Mucosa of rectum (tissue), 2 donors: ENCODE results near the gene BCL11A.
A peak's percentile ranks its signal among the peaks of the same experiment; 100 is the strongest.

ENCODE experiments used
- H3K27ac ChIP-seq, 2 donors: one replicate each; pipeline ENCODE4 v1.7.0; 2013; ENCODE audit warnings: inconsistent platforms in 2 of 2, low read depth in 2 of 2, low read length in 2 of 2
- H3K27me3 ChIP-seq, 2 donors: one replicate each; pipeline ENCODE4 v1.7.0; 2013; ENCODE audit warnings: low read length in 2 of 2; ENCODE audit not compliant: control insufficient read depth in 2 of 2, insufficient read depth in 2 of 2
- H3K36me3 ChIP-seq, 2 donors: one replicate each; pipeline ENCODE4 v1.7.0; 2013; ENCODE audit warnings: low read length in 2 of 2; ENCODE audit not compliant: control insufficient read depth in 2 of 2, insufficient read depth in 2 of 2
- H3K4me1 ChIP-seq, 2 donors: one replicate each; pipeline ENCODE4 v1.7.0; 2013; ENCODE audit warnings: low read length in 2 of 2, mild to moderate bottlenecking in 1 of 2; ENCODE audit not compliant: control insufficient read depth in 2 of 2, insufficient read depth in 2 of 2
- H3K4me3 ChIP-seq, 2 donors: one replicate each; pipeline ENCODE4 v1.7.0; 2013; ENCODE audit warnings: low read length in 2 of 2
- H3K9ac ChIP-seq, 2 donors: one replicate each; pipeline ENCODE4 v1.7.0; 2013; ENCODE audit warnings: low read length in 2 of 2, low read depth in 1 of 2, mild to moderate bottlenecking in 1 of 2
- H3K9me3 ChIP-seq, 2 donors: one replicate each; pipeline ENCODE4 v1.7.0; 2013; ENCODE audit warnings: low read length in 2 of 2; ENCODE audit not compliant: control insufficient read depth in 2 of 2
- donor health status: healthy.
- donor health status: Normal muscosa, but diverticular disease.

BCL11A gene

DNA sequence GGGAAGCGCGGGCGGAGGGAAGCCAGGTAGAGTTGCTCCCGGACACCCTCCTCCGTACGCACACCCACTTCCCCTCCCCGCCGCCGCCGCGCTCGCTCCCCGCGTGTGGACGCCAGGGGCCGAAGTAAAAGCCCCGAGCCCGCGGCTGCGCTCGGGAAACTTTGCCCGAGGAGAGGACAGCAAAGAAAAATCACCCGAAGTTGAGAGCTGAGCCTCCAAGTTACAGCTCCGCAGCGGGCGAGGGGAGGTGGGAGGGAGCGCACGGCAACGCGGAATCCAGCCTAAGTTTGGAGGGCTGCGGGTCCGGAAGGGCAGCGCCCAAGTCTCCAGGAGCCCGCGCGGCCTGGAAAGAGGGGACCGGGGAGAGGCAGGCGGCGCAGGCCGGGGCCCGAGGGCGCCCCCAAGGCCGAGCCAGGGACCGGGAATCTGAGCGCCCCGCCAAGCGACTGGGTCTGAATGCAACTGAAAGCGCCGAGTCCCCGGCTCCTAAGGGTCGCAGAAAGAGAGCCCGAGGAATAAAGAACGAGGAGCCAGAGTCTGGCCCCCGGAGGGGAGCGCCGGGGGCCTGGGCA, 706 bp upstream of the BCL11A start:
- peak overlapping the region; percentile 57 to 83 for H3K9ac ChIP-seq
- no peaks in the 10 kb centered on the region for H3K27me3 ChIP-seq

DNA sequence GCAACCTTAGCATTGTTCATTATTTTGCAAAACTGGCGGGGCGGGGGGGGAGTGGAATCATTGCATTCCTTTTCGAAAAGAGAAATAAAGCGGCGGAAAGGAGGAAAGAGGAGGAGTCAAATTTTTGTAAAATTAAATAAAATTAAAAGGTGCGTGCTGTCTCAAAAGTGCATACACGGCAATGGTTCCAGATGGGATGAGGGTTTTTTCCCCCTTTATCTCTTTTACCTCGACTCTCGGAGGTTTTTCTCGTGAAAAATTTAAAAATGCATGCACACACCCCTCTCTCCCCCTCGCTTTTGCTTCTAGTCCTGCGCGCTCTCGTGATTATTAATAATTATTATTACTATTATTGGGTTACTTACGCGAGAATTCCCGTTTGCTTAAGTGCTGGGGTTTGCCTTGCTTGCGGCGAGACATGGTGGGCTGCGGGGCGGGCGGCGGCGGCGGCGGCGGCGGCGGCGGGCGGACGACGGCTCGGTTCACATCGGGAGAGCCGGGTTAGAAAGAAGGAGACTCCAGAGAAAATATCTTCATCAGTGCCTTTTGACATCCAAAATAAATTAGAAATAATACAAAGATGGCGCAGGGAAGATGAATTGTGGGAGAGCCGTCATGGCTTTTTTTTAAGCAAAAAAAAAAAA, 481 bp downstream of the BCL11A start:
- H3K4me1 ChIP-seq: peaks cover 6 to 18% of the 10 kb centered on the region in 2 donors
- peak overlapping the region; percentile 72 to 82 for H3K4me3 ChIP-seq
- H3K36me3 ChIP-seq: no peaks in the 10 kb centered on the region
- H3K9ac ChIP-seq: peak overlapping the region; percentile 68 to 71
- no peaks in the 10 kb centered on the region for H3K27me3 ChIP-seq
- no peaks in the 10 kb centered on the region for H3K9me3 ChIP-seq
- H3K27ac ChIP-seq: peak overlapping the region; percentile 69 to 72

More for the DNA sequence above, 706 bp upstream of the BCL11A start:
- Histone ChIP-seq H3K36me3 (no peaks in the 10 kb centered on the region), H3K9me3 (no peaks in the 10 kb centered on the region), H3K4me3 (peak overlapping the region; percentile 70 to 78), H3K4me1 (peaks cover 6 to 13% of the 10 kb centered on the region in 2 donors), H3K27ac (peak overlapping the region; percentile 61 to 76)

DNA sequence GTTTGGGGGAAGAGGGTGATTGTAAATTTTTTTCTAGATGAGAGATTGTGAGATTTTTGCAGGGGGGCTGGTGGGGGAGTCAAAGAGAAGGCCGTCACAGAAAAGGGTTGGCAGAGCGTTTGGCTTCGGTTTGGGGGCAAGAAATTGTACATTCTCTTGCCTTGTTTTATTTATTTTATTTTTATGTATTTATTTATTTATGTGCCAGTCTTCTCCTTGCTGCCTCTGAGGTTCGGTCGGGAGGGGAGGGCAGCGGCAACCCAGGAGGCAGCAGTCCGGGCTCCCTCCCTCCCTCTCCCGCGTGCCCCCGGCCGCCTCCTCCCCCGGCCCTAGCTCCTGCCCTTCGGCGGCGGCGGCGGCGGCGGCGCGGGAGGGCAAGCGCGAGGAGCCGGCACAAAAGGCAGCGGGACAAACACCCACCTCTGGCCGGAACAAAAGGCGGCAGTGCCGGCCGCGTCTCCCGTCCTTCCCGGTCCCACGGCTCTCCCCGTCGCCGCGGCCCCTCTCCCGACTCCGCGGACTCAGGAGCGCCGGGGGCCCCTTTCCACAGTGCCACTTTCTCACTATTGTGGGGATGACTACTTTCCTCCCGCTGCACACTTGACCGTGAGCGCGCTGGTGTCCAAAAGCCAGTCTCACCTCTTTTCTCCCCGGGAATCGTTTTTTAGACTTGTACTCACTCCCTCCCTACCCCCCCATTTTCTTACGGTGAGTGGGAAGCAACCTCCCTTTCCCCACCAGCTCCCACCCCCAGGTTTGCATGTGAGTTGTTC, 1.2 kb downstream of the BCL11A start:
- no peaks in the 10 kb centered on the region for H3K9me3 ChIP-seq
- no peaks in the 10 kb centered on the region for H3K27me3 ChIP-seq
- peak overlapping the region; percentile 72 to 84 for H3K4me3 ChIP-seq
- H3K4me1 ChIP-seq: peaks cover 11 to 16% of the 10 kb centered on the region in 2 donors
- peak overlapping the region; percentile 70 to 74 for H3K27ac ChIP-seq
- no peaks in the 10 kb centered on the region for H3K36me3 ChIP-seq
- peak overlapping the region; percentile 68 to 71 for H3K9ac ChIP-seq

DNA sequence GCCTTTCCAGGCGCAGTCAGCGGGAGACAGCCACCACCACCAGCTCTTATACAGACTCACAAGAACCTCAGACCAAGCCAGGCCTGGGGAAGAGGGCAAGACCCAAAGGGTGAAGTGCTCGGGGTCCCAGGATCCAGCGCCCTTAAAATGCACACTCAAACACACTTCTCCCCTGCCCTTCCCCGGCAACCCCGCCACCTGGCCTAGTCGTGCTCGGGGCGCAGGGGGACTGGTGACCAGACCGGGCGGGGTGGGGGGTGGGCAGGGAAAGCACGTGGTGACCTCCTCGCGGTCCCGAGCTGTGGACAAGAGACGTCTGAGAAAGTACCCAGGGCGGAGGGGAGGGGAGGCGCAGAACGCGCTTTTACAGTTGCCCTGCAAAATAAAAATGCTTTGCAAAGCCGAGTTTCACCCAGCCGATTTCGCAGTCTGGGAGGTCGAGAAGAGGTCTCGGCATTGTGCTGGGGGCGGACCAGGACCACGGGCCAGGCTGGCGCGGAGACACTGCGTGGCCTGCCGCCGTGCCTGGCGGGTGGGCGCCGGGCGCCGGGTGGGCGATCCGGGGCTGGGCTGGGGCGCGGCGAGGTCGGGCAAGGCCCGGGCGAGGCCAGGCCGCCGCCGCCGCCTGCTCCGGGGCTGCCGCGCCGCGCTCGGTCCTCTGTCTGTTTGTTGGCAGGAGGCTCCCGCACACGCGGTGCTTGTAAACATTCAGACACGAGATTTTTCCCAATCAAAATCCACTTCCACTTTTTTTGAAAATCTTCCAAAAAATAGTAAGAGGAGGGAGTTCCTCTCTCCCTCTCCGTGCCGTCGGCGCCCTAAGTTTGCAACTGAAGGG, 2.0 kb downstream of the BCL11A start:
- H3K4me3 ChIP-seq: peak overlapping the region; percentile 72 to 84
- no peaks in the 10 kb centered on the region for H3K36me3 ChIP-seq
- H3K4me1 ChIP-seq: peaks cover 14 to 17% of the 10 kb centered on the region in 2 donors
- no peaks in the 10 kb centered on the region for H3K9me3 ChIP-seq
- peak overlapping the region; percentile 70 to 74 for H3K27ac ChIP-seq
- H3K9ac ChIP-seq: peak overlapping the region; percentile 60 to 71
- no peaks in the 10 kb centered on the region for H3K27me3 ChIP-seq

DNA sequence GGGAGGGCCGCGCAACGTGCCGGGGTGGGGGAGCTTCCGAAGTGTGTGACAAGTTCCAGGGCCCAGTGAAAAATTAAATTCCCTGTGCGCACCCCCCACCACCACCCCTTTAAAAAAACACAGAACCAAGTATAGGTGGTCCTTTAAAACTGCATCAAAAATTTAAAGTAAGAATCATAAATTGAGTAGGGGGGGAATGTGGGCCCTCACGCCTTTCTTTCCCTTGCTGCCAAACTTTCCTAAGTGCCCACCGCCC, 2.5 kb downstream of the BCL11A start:
- no peaks in the 10 kb centered on the region for H3K9me3 ChIP-seq
- H3K27ac ChIP-seq: peak overlapping the region; percentile 70 to 74
- peak overlapping the region; percentile 72 to 84 for H3K4me3 ChIP-seq
- no peaks in the 10 kb centered on the region for H3K36me3 ChIP-seq
- H3K4me1 ChIP-seq: peaks cover 14 to 17% of the 10 kb centered on the region in 2 donors
- H3K27me3 ChIP-seq: no peaks in the 10 kb centered on the region
- peak overlapping the region; percentile 60 to 71 for H3K9ac ChIP-seq

DNA sequence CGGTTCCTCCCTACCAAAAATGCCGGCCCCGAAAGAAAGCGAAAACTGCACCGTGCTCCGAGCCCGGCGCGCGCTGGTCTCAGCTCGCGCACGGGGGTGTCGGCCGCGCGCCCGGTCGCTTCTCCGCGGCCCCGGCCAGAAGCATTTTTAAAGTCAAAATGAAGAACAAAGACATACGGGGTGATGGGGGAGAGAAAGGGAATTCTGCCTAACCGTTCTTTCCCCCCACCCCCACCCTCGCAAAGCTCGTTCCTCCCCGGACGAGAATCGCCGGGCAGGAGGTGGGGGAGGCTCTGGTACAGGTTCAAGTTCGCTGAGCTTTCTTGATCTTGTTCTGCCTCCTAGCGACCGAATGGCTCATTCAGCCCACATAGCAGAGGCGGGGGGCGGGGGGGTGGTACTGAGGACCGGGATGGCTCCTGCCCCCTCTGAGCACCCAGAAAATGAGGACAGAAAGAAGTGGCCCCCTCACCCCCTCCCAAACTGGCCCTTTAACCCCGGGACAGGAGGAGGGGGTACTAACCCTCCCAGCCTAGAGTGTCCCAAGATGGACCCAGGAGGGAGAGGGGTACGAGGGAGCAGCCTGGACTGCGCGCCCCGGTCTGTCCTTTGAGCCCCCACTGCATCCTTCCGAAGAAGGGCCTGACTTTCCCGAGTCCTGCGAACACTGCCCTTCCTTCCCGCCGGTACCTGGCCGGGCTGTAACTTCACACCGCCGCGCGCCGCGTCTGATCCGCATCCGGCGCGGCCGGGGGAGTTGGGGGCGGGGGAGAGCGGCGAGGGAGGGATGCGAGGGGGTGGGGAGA, 3.1 kb downstream of the BCL11A start:
- H3K4me1 ChIP-seq: peaks cover 10 to 17% of the 10 kb centered on the region in 2 donors
- no peaks in the 10 kb centered on the region for H3K27me3 ChIP-seq
- peak overlapping the region; percentile 61 to 63 for H3K9ac ChIP-seq
- H3K36me3 ChIP-seq: peaks cover 0 to 4% of the 10 kb centered on the region in 2 donors
- H3K27ac ChIP-seq: peak overlapping the region; percentile 80
- H3K9me3 ChIP-seq: no peaks in the 10 kb centered on the region
- peak overlapping the region; percentile 84 to 92 for H3K4me3 ChIP-seq

DNA sequence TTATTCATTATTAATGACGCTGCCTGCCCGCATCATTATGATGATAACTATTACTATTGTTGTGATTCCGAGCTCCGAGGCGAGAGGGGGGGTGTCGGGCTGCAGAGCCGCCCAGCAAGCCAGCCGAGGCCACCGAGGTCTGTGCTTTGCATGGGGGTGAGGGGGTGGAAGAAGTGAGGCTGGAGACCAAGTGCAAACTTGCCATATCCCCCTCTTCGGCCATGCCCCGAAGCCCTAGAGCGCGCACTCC, 3.6 kb downstream of the BCL11A start:
- H3K9ac ChIP-seq: peak overlapping the region; percentile 61 to 63
- H3K27ac ChIP-seq: peak overlapping the region; percentile 80
- peak overlapping the region; percentile 84 to 92 for H3K4me3 ChIP-seq
- H3K4me1 ChIP-seq: peaks cover 8 to 17% of the 10 kb centered on the region in 2 donors
- H3K36me3 ChIP-seq: peaks cover 0 to 7% of the 10 kb centered on the region in 2 donors
- no peaks in the 10 kb centered on the region for H3K27me3 ChIP-seq
- H3K9me3 ChIP-seq: no peaks in the 10 kb centered on the region

DNA sequence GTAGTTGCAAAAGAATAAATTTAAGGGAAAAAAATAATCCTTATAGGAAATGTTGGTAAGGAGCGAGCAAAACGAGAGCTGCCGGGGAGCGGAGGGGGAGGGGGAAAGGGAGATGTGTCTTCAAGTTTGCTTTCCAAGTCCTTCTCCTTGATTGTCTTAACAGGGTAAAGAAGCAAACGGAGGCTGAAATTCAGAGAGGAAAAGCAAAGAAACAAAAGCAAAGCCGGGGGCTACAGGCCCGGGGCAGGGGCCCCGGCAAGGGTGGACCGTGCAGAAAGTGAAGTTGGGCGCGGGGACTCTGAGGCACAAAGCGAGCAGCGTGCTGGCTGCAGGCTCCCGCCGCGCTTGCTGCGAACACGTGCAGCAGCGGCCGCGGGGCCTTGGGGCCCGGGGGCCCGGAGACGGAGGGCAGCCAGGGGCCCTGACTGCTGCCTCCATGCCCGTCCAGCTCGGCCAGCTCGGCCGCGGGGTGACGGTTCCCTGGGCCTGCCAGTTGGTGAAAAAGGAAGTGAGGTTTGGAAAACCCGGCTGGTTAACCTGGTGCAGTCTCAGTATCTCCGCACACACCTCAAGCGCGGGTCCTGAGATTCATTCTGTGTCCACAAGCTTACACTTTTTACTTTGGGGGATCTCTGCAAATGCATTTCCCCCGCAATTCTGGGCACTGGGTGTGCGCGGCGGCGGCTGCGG, 4.1 kb downstream of the BCL11A start:
- H3K4me3 ChIP-seq: peak overlapping the region; percentile 84 to 92
- peaks cover 0 to 7% of the 10 kb centered on the region in 2 donors for H3K36me3 ChIP-seq
- peak overlapping the region; percentile 61 to 63 for H3K9ac ChIP-seq
- peak overlapping the region; percentile 80 for H3K27ac ChIP-seq
- H3K4me1 ChIP-seq: peaks cover 8 to 17% of the 10 kb centered on the region in 2 donors
- H3K9me3 ChIP-seq: no peaks in the 10 kb centered on the region
- H3K27me3 ChIP-seq: no peaks in the 10 kb centered on the region

DNA sequence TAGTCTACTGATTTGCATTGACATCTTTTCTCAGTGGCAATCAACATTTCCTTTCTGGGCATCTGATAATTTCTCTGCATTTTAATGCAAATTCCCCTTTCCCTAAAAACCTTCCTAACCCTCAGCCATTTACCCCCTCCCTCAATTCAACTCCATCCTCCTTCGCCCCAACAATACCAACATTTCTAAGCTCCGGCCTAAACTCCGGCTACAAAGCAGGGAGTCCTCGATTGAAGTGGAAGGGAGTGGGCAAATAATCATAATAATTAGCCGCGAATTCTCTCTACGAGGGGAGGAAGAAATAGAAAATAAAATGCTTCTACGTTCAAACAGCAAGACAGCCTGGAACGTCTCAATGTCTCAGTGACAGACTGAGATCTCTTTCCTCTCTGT, 4.6 kb downstream of the BCL11A start:
- Histone ChIP-seq H3K36me3 (peaks cover 3 to 7% of the 10 kb centered on the region in 2 donors), H3K4me1 (peaks cover 8 to 17% of the 10 kb centered on the region in 2 donors), H3K27ac (peak overlapping the region; percentile 80), H3K27me3 (no peaks in the 10 kb centered on the region), H3K9ac (peak overlapping the region; percentile 61 to 63), H3K9me3 (no peaks in the 10 kb centered on the region), H3K4me3 (peak overlapping the region; percentile 84 to 92)
